GM12878 (cell line): ENCODE data around the gene MPHOSPH9. TPM values are rescaled to one million over a fixed set of nuclear protein-coding genes. Genes with fewer than 3 reads are reported as not detected.

ENCODE experiments used
- ATAC-seq: fragments of 200-7000 bp; cut with Tn5 transposase; 3 replicates; pipeline ENCODE4 v1.9.1; 2020; ENCODE audit warnings: mild to moderate bottlenecking, moderate library complexity
- BruUV-seq: library from RNA; stranded (reverse); fragments of 400-500 nt; replicated peaks from 2 replicates; lab custom pipeline; 2021; lab: Mats Ljungman, UMichigan
- CTCF ChIA-PET: fragments of 300-600 bp; sonication (Branson Sonifier 250); formaldehyde crosslinking; extraction: SDS; loops from one replicate; lab custom pipeline; 2021; ENCODE audit warnings: inconsistent platforms; lab: Yijun Ruan, JAX
- POLR2A ChIA-PET: fragments of 350-600 bp; formaldehyde crosslinking; extraction: SDS; loops from one replicate; lab custom pipeline; 2021; ENCODE audit warnings: inconsistent platforms; lab: Charles Lee
- RAD21 ChIA-PET: fragments of 300-600 bp; sonication (Branson Sonifier 250); formaldehyde crosslinking; loops from one replicate; lab custom pipeline; 2023; ENCODE audit warnings: antibody characterized with exemption; ENCODE audit not compliant: unreplicated experiment; lab: Charles Lee
- SMC1A ChIA-PET: fragments of 300-600 bp; sonication (Branson Sonifier 250); formaldehyde crosslinking; loops from one replicate; lab custom pipeline; 2023; ENCODE audit not compliant: unreplicated experiment, uncharacterized antibody; lab: Charles Lee
- DNase-seq: peaks from one replicate; pipeline ENCODE4 v3.0.0-alpha.2; 2011; ENCODE audit warnings: low read depth, low spot score
- FAIRE-seq: peaks from 3 replicates; lab custom pipeline; 2011; peaks lifted over from hg19 to GRCh38; lab: Jason Lieb, UNC
- H2AFZ ChIP-seq: 2 replicates; pipeline ENCODE4 v1.6.0; 2011; ENCODE audit warnings: low read depth, low read length, control low read depth; ENCODE audit not compliant: control insufficient read depth
- H3K27ac ChIP-seq: 2 replicates; pipeline ENCODE4 v1.5.1; 2011; ENCODE audit warnings: control low read depth; ENCODE audit not compliant: control insufficient read depth, insufficient read depth
- H3K27me3 ChIP-seq, 2 experiments: replicated peaks in 1 of 2; 2 replicates each; pipeline versions ENCODE4 v1.6.0 to v1.6.1; 2011; ENCODE audit warnings: low read length in 1 of 2; ENCODE audit not compliant: control insufficient read depth in 2 of 2, insufficient read depth in 2 of 2
- H3K36me3 ChIP-seq, 2 experiments: 2 replicates each; pipeline ENCODE4 v1.5.1; 2011; ENCODE audit warnings: low read length in 1 of 2; ENCODE audit not compliant: control insufficient read depth in 2 of 2, insufficient read depth in 2 of 2
- H3K4me1 ChIP-seq: 2 replicates; pipeline ENCODE4 v1.6.1; 2011; ENCODE audit warnings: mild to moderate bottlenecking, low read length, moderate library complexity, mixed read lengths; ENCODE audit not compliant: control insufficient read depth, insufficient read depth
- H3K4me2 ChIP-seq: 2 replicates; pipeline ENCODE4 v1.6.0; 2011; ENCODE audit warnings: control low read depth; ENCODE audit not compliant: control insufficient read depth, insufficient read depth
- H3K4me3 ChIP-seq: fragments of 200-600 bp; sonication (generic); 2 replicates; pipeline ENCODE4 v1.5.1; 2016
- H3K79me2 ChIP-seq: 2 replicates; pipeline ENCODE4 v1.6.0; 2011; ENCODE audit warnings: low read length; ENCODE audit not compliant: control insufficient read depth, insufficient read depth
- H3K9ac ChIP-seq: 2 replicates; pipeline ENCODE4 v1.8.0; 2011; ENCODE audit warnings: low read length, control low read depth, mixed read lengths; ENCODE audit not compliant: control insufficient read depth, insufficient read depth
- H3K9me3 ChIP-seq: replicated peaks from 3 replicates; pipeline ENCODE4 v1.5.1; 2011; ENCODE audit warnings: mild to moderate bottlenecking, low read length; ENCODE audit not compliant: control insufficient read depth, insufficient read depth
- H4K20me1 ChIP-seq: 2 replicates; pipeline ENCODE4 v1.6.0; 2011; ENCODE audit not compliant: control insufficient read depth, insufficient read depth
- FOXK2 ChIP-seq: fragments of 450-650 bp; IDR thresholded peaks from 2 replicates; pipeline ENCODE4 v1.6.1; 2017; ENCODE audit warnings: mild to moderate bottlenecking, moderate library complexity
- REST ChIP-seq: IDR thresholded peaks from 2 replicates; pipeline ENCODE4 v1.6.1; 2012; ENCODE audit warnings: mild to moderate bottlenecking, low read depth, low read length
- SREBF1 ChIP-seq: IDR thresholded peaks from 2 replicates; pipeline ENCODE4 v1.6.1; 2012; ENCODE audit warnings: mild to moderate bottlenecking, low read length
- WGBS: methylation state at CpG from one replicate; pipeline ENCODE4 v1.1.6; 2016; ENCODE audit warnings: low lambda C conversion rate; ENCODE audit not compliant: insufficient replicate concordance, insufficient coverage; ENCODE audit errors: missing lambda C conversion rate; 5-methylcytosine and 5-hydroxymethylcytosine counted together
- in situ Hi-C: fragments of 300-500 bp; cut with MboI; formaldehyde crosslinking; loops from 9 replicates; pipeline ENCODE4 v1.14.3; 2018; ENCODE audit warnings: mixed read lengths
- intact Hi-C: fragments of 100-400 bp; cut with micrococcal nuclease; formaldehyde crosslinking; loops from one replicate; pipeline ENCODE4 v1.14.2; 2022; ENCODE audit not compliant: unreplicated experiment
- polyA plus RNA-seq, 11 experiments: library from polyadenylated mRNA; depleted of rRNA in 4 of 11; unstranded in 6 of 11; stranded (reverse) in 5 of 11; fragments of >200 nt; fragmentation: Nextera tagmentation in 4 of 11; fragmentation: Illumina TruSeq in 1 of 11; extraction: Ambion mirVana in 4 of 11; extraction: Trizol in 1 of 11; gene quantifications; 1 replicate in 1 of 11; 2 replicates in 10 of 11; pipeline versions ENCODE4 v1.2.1 to v1.2.3, GENCODE V29; 2011 to 2016; ENCODE audit warnings: inconsistent platforms in 2 of 11, missing spikeins in 2 of 11, low read depth in 1 of 11
- total RNA-seq, 4 experiments: library from RNA; depleted of rRNA in 3 of 4; stranded (reverse); fragments of >200 nt in 3 of 4; fragmentation: Illumina TruSeq in 1 of 4; extraction: Trizol in 1 of 4; gene quantifications; 2 replicates each; pipeline versions ENCODE4 v1.2.1 to v1.2.3, GENCODE V29; 2013 to 2021

Gene MPHOSPH9
- total and polyA plus RNA-seq, 10 of the 15 experiments (the other 5 are each of a cell fraction or from before 2014, with no cell fraction given) = 11.5 to 72.2 (median 45.7) TPM

GRCh38 chr12:123258593-123258992 lies 25.7 kb upstream of the MPHOSPH9 start:
- no peak overlapping the region for H2AFZ ChIP-seq
- TF ChIP-seq FOXK2 (no peak), REST (no peak), SREBF1 (no peak)
- no peak overlapping the region for H3K9ac ChIP-seq
- H3K27ac ChIP-seq = no peak overlapping the region
- SMC1A ChIA-PET = interaction anchor here (0.6 kb wide), 2 partner anchors 127 to 131 kb away, joined by 3 read pairs; no protein-coding TSS in a partner anchor
- H3K4me3 ChIP-seq = no peak overlapping the region
- DNase-seq (no peak), FAIRE-seq (no peak), ATAC-seq (no peak)
- H3K79me2 ChIP-seq = no peaks in the 10 kb centered on the region
- in situ Hi-C loops (no loop called here), intact Hi-C loops (no loop called here)
- CTCF ChIA-PET = interaction anchor here (1.0 to 2.2 kb wide), 3 partner anchors 11 to 22 kb away, joined by 3 to 8 read pairs (median 3); no protein-coding TSS in a partner anchor
- H4K20me1 ChIP-seq = no peaks in the 10 kb centered on the region; the same call in 1 of the 2 replicates
- no peaks in the 10 kb centered on the region for H3K9me3 ChIP-seq
- 83% methylated on average over 4 of the region's 4 CpGs for WGBS
- H3K36me3 ChIP-seq = peaks cover 10 to 20% of the 10 kb centered on the region in 2 experiments
- RAD21 ChIA-PET = no interaction called here
- H3K4me2 ChIP-seq = no peak overlapping the region
- POLR2A ChIA-PET = interaction anchor here (0.7 to 0.9 kb wide), 2 partner anchors 11 to 23 kb away, joined by 4 to 5 read pairs; no protein-coding TSS in a partner anchor
- no TSS peak for BruUV-seq
- no peaks in the 10 kb centered on the region for H3K27me3 ChIP-seq
- H3K4me1 ChIP-seq = no peaks in the 10 kb centered on the region; the same call in 1 of the 2 replicates
